Mesenchymal stem cell (in vitro differentiated cells and primary cell): ENCODE data around the gene APOBEC3F. TPM values are rescaled to one million over a fixed set of nuclear protein-coding genes. Genes with fewer than 3 reads are reported as not detected.
"Not testable (repeated sequence)": the region's sequence is repeated elsewhere in the genome, so short reads cannot be mapped to it uniquely, and the experiment has no call there.

Experiments
- DNase-seq: peaks from one replicate; pipeline ENCODE4 v3.0.0-alpha.2; 2013
- H2AFZ ChIP-seq: one replicate; pipeline ENCODE4 v1.6.1; 2013; ENCODE audit warnings: low read depth, mild to moderate bottlenecking, control low read depth, inconsistent platforms, low read length, moderate library complexity
- H2AK5ac ChIP-seq: 2 replicates; pipeline ENCODE4 v1.6.1; 2013; ENCODE audit warnings: low read length, moderate library complexity, mild to moderate bottlenecking, inconsistent platforms; ENCODE audit not compliant: severe bottlenecking
- H2BK120ac ChIP-seq: one replicate; pipeline ENCODE4 v1.6.1; 2013; ENCODE audit warnings: low read depth, mild to moderate bottlenecking, inconsistent platforms, low read length, moderate library complexity
- H2BK12ac ChIP-seq, 2 experiments: one replicate each; pipeline ENCODE4 v1.6.1; 2013; ENCODE audit warnings: inconsistent platforms in 2 of 2, low read length in 2 of 2, mild to moderate bottlenecking in 2 of 2, moderate library complexity in 2 of 2, control low read depth in 1 of 2
- H2BK15ac ChIP-seq: one replicate; pipeline ENCODE4 v1.6.1; 2013; ENCODE audit warnings: mild to moderate bottlenecking, low read depth, inconsistent platforms; ENCODE audit not compliant: poor library complexity, severe bottlenecking
- H2BK5ac ChIP-seq: 2 replicates; pipeline ENCODE4 v1.6.1; 2013; ENCODE audit warnings: low read depth, mild to moderate bottlenecking, low read length, control low read depth, inconsistent platforms; ENCODE audit not compliant: poor library complexity, severe bottlenecking
- H3K14ac ChIP-seq, 2 experiments: one replicate each; pipeline ENCODE4 v1.6.1; 2013; ENCODE audit warnings: inconsistent platforms in 2 of 2, low read length in 2 of 2, control low read depth in 1 of 2, mild to moderate bottlenecking in 1 of 2, moderate library complexity in 1 of 2
- H3K18ac ChIP-seq, 2 experiments: one replicate each; pipeline ENCODE4 v1.6.1; 2013; ENCODE audit warnings: inconsistent platforms in 2 of 2, low read length in 2 of 2, control low read depth in 1 of 2, low read depth in 1 of 2, mild to moderate bottlenecking in 1 of 2
- H3K23ac ChIP-seq, 2 experiments: one replicate each; pipeline ENCODE4 v1.6.1; 2013; ENCODE audit warnings: inconsistent platforms in 2 of 2, low read length in 2 of 2, mild to moderate bottlenecking in 2 of 2, moderate library complexity in 2 of 2, control low read depth in 1 of 2
- H3K27ac ChIP-seq: 2 replicates; pipeline ENCODE4 v1.5.1; 2013; ENCODE audit warnings: mild to moderate bottlenecking, moderate library complexity, low read length, control low read depth, inconsistent platforms; ENCODE audit not compliant: poor library complexity, severe bottlenecking
- H3K27me3 ChIP-seq, 2 experiments: 2 replicates each; pipeline versions ENCODE4 v1.6.1 to v1.7.0; 2013; ENCODE audit warnings: low read length in 2 of 2, mild to moderate bottlenecking in 2 of 2, moderate library complexity in 2 of 2, control low read depth in 1 of 2, inconsistent platforms in 1 of 2; ENCODE audit not compliant: control insufficient read depth in 1 of 2, insufficient read depth in 1 of 2
- H3K36me3 ChIP-seq, 2 experiments: 2 replicates each; pipeline versions ENCODE4 v1.6.1 to v1.7.0; 2013; ENCODE audit warnings: low read length in 2 of 2, control low read depth in 1 of 2, inconsistent platforms in 1 of 2, low read depth in 1 of 2, mild to moderate bottlenecking in 1 of 2; ENCODE audit not compliant: insufficient read depth in 2 of 2, control insufficient read depth in 1 of 2
- H3K4ac ChIP-seq, 2 experiments: one replicate each; pipeline ENCODE4 v1.6.1; 2013; ENCODE audit warnings: inconsistent platforms in 2 of 2, low read length in 2 of 2, mild to moderate bottlenecking in 2 of 2, moderate library complexity in 2 of 2, control low read depth in 1 of 2, low read depth in 1 of 2
- H3K4me1 ChIP-seq: 2 replicates; pipeline ENCODE4 v1.6.1; 2013; ENCODE audit warnings: low read depth, low read length, control low read depth; ENCODE audit not compliant: control insufficient read depth, insufficient read depth
- H3K4me2 ChIP-seq: 2 replicates; pipeline ENCODE4 v1.6.1; 2013; ENCODE audit warnings: low read length, mild to moderate bottlenecking, inconsistent platforms; ENCODE audit not compliant: poor library complexity, severe bottlenecking
- H3K4me3 ChIP-seq, 2 experiments: 2 replicates each; pipeline versions ENCODE4 v1.5.1 to v1.7.0; 2013; ENCODE audit warnings: low read length in 2 of 2, mild to moderate bottlenecking in 2 of 2, control low read depth in 1 of 2, low read depth in 1 of 2; ENCODE audit not compliant: insufficient read depth in 1 of 2
- H3K79me1 ChIP-seq: replicated peaks from 2 replicates; pipeline ENCODE4 v1.6.1; 2013; ENCODE audit warnings: mild to moderate bottlenecking, control low read depth, low read length, inconsistent platforms; ENCODE audit not compliant: poor library complexity, severe bottlenecking
- H3K9ac ChIP-seq: 2 replicates; pipeline ENCODE4 v1.7.0; 2013; ENCODE audit warnings: mild to moderate bottlenecking, low read length, moderate library complexity
- H3K9me3 ChIP-seq: 2 replicates; pipeline ENCODE4 v1.7.0; 2013; ENCODE audit warnings: mild to moderate bottlenecking, low read length; ENCODE audit not compliant: control insufficient read depth
- H4K8ac ChIP-seq: one replicate; pipeline ENCODE4 v1.6.1; 2013; ENCODE audit warnings: inconsistent platforms, mild to moderate bottlenecking, low read length, moderate library complexity
- H4K91ac ChIP-seq: one replicate; pipeline ENCODE4 v1.6.1; 2013; ENCODE audit warnings: mild to moderate bottlenecking, low read length, inconsistent platforms
- WGBS: methylation state at CpG from one replicate; pipeline ENCODE4 v1.1.7; 2013; ENCODE audit warnings: mixed read lengths; 5-methylcytosine and 5-hydroxymethylcytosine counted together
- polyA plus RNA-seq, 2 experiments: library from polyadenylated mRNA; stranded (reverse); fragments of 200-250 nt; gene quantifications; one replicate each; pipeline ENCODE4 v1.2.3, GENCODE V29; 2013

Gene APOBEC3F
- polyA plus RNA-seq (2013, experiment 1 of 2) = 13.4 TPM
- 14.5 TPM for polyA plus RNA-seq (2013, experiment 2 of 2)

DNA sequence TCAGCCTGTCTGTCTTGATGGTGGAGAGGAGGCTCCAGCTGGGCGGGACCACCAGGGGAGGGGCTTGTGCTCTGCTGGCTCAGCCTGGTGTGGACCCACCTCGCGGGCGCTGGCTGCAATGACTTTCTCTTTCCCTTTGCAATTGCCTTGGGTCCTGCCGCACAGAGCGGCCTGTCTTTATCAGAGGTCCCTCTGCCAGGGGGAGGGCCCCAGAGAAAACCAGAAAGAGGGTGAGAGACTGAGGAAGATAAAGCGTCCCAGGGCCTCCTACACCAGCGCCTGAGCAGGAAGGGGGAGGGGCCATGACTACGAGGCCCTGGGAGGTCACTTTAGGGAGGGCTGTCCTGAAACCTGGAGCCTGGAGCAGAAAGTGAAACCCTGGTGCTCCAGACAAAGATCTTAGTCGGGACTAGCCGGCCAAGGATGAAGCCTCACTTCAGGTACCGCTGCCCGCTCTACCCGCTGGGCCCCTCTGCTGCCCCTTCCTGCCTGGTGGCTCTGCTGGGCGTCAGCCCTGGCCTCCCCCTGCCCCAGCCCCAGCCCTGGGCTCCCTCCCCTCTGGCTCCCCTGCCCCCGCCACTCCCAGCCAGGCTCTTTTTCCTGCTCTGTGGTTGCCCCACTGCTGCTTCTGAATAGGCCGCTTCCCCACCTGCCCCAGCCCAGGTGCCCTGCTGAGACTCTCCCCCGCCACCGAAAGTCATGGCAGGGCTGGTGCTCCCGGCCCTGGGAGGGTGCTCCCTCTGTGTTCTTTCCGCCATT lies at the start of gene APOBEC3F:
Gene APOBEC3F (plus strand): TSS at position 327 of the 759 bp plus-strand sequence. CDS start 97 bp downstream, at position 424.
- Histone ChIP-seq H3K18ac (peak within 1 kb of the TSS; percentile 95 to 97), H4K8ac (peak within 1 kb of the TSS; percentile 87), H4K91ac (peak within 1 kb of the TSS; percentile 90), H2AK5ac (peak within 1 kb of the TSS; percentile 48), H2AFZ (peak within 1 kb of the TSS; percentile 88), H3K4ac (peak within 1 kb of the TSS; percentile 35 to 95), H3K4me2 (peak within 1 kb of the TSS; percentile 91), H3K14ac (peak within 1 kb of the TSS in 1 of 2 experiments; percentile 79), H2BK120ac (peak within 1 kb of the TSS; percentile 89), H3K4me1 (peaks cover 13% of the 10 kb centered on the region), H3K9ac (peak within 1 kb of the TSS; percentile 85), H2BK15ac (peak within 1 kb of the TSS; percentile 90), H3K36me3 (peaks cover 4 to 20% of the 10 kb centered on the region in 2 experiments), H3K4me3 (peak within 1 kb of the TSS; percentile 72 to 86), H2BK12ac (peak within 1 kb of the TSS; percentile 77 to 89), H3K27ac (peak within 1 kb of the TSS; percentile 92), H2BK5ac (peak within 1 kb of the TSS; percentile 89)
- DNase-seq = peak; percentile 80
- not testable (repeated sequence) for H3K27me3 ChIP-seq, H3K79me1 ChIP-seq, H3K9me3 ChIP-seq, H3K23ac ChIP-seq
- WGBS = 1% methylated on average over 15 of the region's 21 CpGs

DNA sequence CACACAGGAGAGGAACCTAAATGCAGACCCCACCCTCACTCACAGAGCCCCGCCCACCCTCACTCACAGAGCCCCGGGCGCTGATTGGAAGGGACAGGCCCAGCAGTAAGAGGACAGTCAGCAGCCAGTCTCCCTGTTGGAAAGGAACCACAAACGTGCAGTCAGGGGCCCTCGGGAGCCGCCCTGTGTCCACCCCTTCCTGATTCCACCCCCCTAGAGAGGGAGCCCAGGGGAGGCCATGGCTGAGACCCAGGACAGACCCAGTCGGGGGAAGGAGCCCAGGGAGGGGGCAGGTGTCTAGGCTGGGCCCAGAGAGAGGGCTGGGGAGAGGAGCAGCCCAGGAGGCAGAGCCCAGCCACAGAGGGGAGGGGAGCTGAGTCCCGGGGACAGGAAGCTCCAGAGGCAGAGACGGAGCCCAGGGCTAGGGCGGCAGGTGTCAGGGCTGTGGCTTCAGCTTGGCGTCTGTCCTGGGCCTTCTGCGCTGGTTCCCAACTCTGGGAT lies 47.7 kb upstream of the APOBEC3F start:
- not testable (repeated sequence) for H3K4ac ChIP-seq, H4K91ac ChIP-seq, H3K4me1 ChIP-seq, H2BK15ac ChIP-seq, H3K23ac ChIP-seq, H3K79me1 ChIP-seq, H3K9me3 ChIP-seq, H2AFZ ChIP-seq, H2BK120ac ChIP-seq, H2BK5ac ChIP-seq, H3K27ac ChIP-seq, H3K4me3 ChIP-seq, H3K14ac ChIP-seq, H2AK5ac ChIP-seq, H3K36me3 ChIP-seq, H3K9ac ChIP-seq, H3K18ac ChIP-seq, H2BK12ac ChIP-seq, H3K4me2 ChIP-seq
- H4K8ac ChIP-seq = peak overlapping the region; percentile 37
- WGBS = 42% methylated on average over 2 of the region's 12 CpGs
- peaks cover 0 to 22% of the 10 kb centered on the region in 2 experiments for H3K27me3 ChIP-seq
- peak; percentile 5 for DNase-seq

DNA sequence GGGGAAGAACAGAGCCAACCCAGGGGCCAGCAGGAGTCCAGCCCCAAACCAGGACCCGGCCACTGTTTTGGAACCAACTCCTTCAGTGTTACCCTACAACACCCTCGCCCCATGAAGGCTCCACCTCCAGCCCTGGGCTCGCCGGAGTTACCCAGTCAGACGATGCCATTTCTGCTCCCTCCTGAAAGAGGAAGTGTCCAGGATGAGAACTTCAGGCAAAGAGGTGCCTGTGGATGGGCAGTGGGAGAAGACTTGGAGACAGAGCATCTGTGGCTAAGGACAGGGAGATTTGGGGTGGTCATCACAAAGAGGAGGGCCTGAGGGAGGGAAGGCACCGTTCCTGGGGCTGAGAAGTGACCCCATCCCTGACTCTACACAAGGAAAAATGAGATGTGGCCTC lies 44.6 kb upstream of the APOBEC3F start:
- H3K14ac ChIP-seq = no peak overlapping the region
- WGBS = 84% methylated on average over 3 of the region's 6 CpGs
- no peak overlapping the region for H2BK15ac ChIP-seq
- H3K27me3 ChIP-seq = peaks cover 8 to 34% of the 10 kb centered on the region in 2 experiments
- no peak overlapping the region for H2AK5ac ChIP-seq
- no peak overlapping the region for H4K91ac ChIP-seq
- no peak overlapping the region for H2BK12ac ChIP-seq
- no peak overlapping the region for H2BK5ac ChIP-seq
- H3K36me3 ChIP-seq = no peaks in the 10 kb centered on the region
- H3K9me3 ChIP-seq = no peaks in the 10 kb centered on the region
- no peaks in the 10 kb centered on the region for H3K4me1 ChIP-seq
- H3K18ac ChIP-seq = no peak overlapping the region
- H3K27ac ChIP-seq = no peak overlapping the region
- no peak overlapping the region for H4K8ac ChIP-seq
- no peak overlapping the region for H3K4me2 ChIP-seq
- H3K4me3 ChIP-seq = no peak overlapping the region
- no peak overlapping the region for H2BK120ac ChIP-seq
- no peak overlapping the region for H3K9ac ChIP-seq
- H3K4ac ChIP-seq = no peak overlapping the region
- DNase-seq = no peak
- H3K79me1 ChIP-seq = no peaks in the 10 kb centered on the region
- H3K23ac ChIP-seq = no peak overlapping the region
- no peak overlapping the region for H2AFZ ChIP-seq

GRCh38 chr22:38997518-38997917 lies 43.1 kb upstream of the APOBEC3F start:
- H2BK12ac ChIP-seq = no peak overlapping the region
- no peak overlapping the region for H2BK120ac ChIP-seq
- no peak overlapping the region for H3K4ac ChIP-seq
- H3K9me3 ChIP-seq = no peaks in the 10 kb centered on the region
- H3K23ac ChIP-seq = no peak overlapping the region
- H3K4me2 ChIP-seq = no peak overlapping the region
- H4K8ac ChIP-seq = no peak overlapping the region
- H3K27me3 ChIP-seq = peaks cover 8 to 34% of the 10 kb centered on the region in 2 experiments
- no peak overlapping the region for H3K9ac ChIP-seq
- H3K79me1 ChIP-seq = no peaks in the 10 kb centered on the region
- no peaks in the 10 kb centered on the region for H3K4me1 ChIP-seq
- DNase-seq = no peak
- H2BK5ac ChIP-seq = no peak overlapping the region
- no peak overlapping the region for H2BK15ac ChIP-seq
- H3K27ac ChIP-seq = no peak overlapping the region
- WGBS = 83% methylated on average over 2 of the region's 3 CpGs
- no peak overlapping the region for H2AFZ ChIP-seq
- H3K18ac ChIP-seq = no peak overlapping the region
- no peaks in the 10 kb centered on the region for H3K36me3 ChIP-seq
- no peak overlapping the region for H3K4me3 ChIP-seq
- H4K91ac ChIP-seq = no peak overlapping the region
- H3K14ac ChIP-seq = peak overlapping the region in 1 of 2 experiments; percentile 16
- no peak overlapping the region for H2AK5ac ChIP-seq
